Muscle of leg (tissue), 11 donors: Measurements from ENCODE around the gene ZNF747. TPM values are rescaled to one million over a fixed set of nuclear protein-coding genes. Genes with fewer than 3 reads are reported as not detected.

Experiments used
- DNase-seq: peaks from one replicate; pipeline ENCODE4 v3.0.0; 2013
- H3K27ac ChIP-seq: one replicate; pipeline ENCODE4 v1.5.1; 2013; ENCODE audit warnings: mild to moderate bottlenecking, low read length, control low read depth
- H3K27me3 ChIP-seq: one replicate; pipeline ENCODE4 v1.6.1; 2013; ENCODE audit warnings: low read length; ENCODE audit not compliant: control insufficient read depth, insufficient read depth
- H3K36me3 ChIP-seq: one replicate; pipeline ENCODE4 v1.6.1; 2013; ENCODE audit warnings: low read length; ENCODE audit not compliant: control insufficient read depth, insufficient read depth
- H3K4me1 ChIP-seq: one replicate; pipeline ENCODE4 v1.6.1; 2013; ENCODE audit warnings: low read length; ENCODE audit not compliant: control insufficient read depth, insufficient read depth
- H3K4me3 ChIP-seq: one replicate; pipeline ENCODE4 v1.5.1; 2013; ENCODE audit warnings: low read length, control low read depth
- H3K9me3 ChIP-seq: replicated peaks from 2 replicates; pipeline ENCODE4 v1.6.1; 2013; ENCODE audit warnings: low read depth, low read length; ENCODE audit not compliant: control insufficient read depth
- WGBS: methylation state at CpG from one replicate; pipeline ENCODE4 v1.1.5; 2013; ENCODE audit warnings: missing lambda C conversion rate; ENCODE audit not compliant: insufficient coverage; 5-methylcytosine and 5-hydroxymethylcytosine counted together
- polyA plus RNA-seq, 8 donors: library from polyadenylated mRNA; unstranded; fragments of 120-200 nt; gene quantifications; one replicate each; pipeline versions ENCODE4 v1.2.1 to v1.2.3, GENCODE V29; 2013; ENCODE audit warnings: inconsistent platforms in 1 of 8, low replicate concordance in 1 of 8; ENCODE audit not compliant: insufficient read length in 8 of 8, insufficient read depth in 1 of 8
- total RNA-seq: library from RNA; stranded (reverse); fragments of 120-200 nt; gene quantifications from one replicate; pipeline ENCODE4 v1.2.4, GENCODE V29; 2013

ZNF747 gene
- total and polyA plus RNA-seq, 9 donors = 5.9 to 8.2 (median 7.2) TPM

DNA sequence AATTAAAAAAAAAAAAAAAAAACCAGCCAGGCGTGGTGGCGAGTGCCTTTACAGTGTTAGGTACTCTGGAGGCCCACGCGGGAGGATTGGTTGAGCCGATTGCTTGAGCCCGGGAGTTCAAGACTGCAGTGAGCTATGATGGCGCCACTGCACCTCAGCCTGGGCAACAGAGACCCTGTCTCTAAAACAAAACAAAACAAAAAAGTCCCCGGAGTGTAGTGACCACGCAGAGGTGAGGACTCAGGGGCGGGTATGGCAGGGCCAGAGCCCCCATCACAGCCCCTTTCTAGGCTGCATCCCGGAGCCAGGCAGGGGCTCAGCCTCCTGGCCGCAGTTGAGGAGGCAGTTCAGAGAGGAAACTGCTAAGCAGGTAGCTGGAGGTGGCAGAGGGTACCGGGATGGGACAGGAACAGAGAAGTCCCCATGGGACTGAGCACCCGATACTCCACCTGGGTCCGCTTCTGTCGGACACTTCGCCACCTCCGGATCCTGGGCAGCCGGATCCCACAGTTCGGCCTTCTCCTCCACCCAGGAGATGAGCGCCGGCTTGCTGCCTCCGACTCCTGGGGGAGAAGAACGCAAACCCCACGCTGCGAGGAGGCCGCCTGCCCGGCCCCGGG is 800 bp downstream of the ZNF747 start:
- WGBS = 12% methylated on average over 24 of the region's 29 CpGs
- Histone ChIP-seq H3K36me3 (peaks cover 31% of the 10 kb centered on the region), H3K4me3 (peak overlapping the region; percentile 93)

DNA sequence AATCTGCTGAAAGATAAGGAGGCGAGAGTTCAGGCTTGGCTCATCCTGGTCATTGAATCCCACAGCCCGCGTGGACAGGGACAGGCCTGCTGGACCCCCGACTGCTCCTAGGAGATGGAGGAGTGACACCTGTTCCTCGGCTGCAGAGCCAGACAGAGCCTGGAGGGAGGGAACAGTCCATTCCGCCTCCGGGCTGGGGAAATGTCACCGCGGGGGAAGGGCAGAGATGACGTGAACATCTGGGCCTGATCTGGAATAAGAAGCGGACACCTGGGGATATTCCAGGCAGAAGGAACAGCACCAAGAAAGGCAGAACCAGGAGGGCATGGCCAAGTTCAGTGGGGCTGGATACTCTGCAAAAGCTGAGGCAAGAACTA is 1.5 kb downstream of the ZNF747 start:
- Histone ChIP-seq H3K4me1 (peaks cover 26% of the 10 kb centered on the region), H3K9me3 (no peaks in the 10 kb centered on the region), H3K4me3 (no peak overlapping the region), H3K36me3 (peaks cover 31% of the 10 kb centered on the region), H3K27ac (no peak overlapping the region), H3K27me3 (no peaks in the 10 kb centered on the region)
- no peak for DNase-seq
- WGBS = 52% methylated on average over 11 of the region's 11 CpGs

More for the DNA sequence above, 800 bp downstream of the ZNF747 start:
- Histone ChIP-seq H3K27me3 (no peaks in the 10 kb centered on the region), H3K27ac (peak overlapping the region; percentile 98), H3K9me3 (no peaks in the 10 kb centered on the region), H3K4me1 (peaks cover 24% of the 10 kb centered on the region)
- no peak for DNase-seq

DNA sequence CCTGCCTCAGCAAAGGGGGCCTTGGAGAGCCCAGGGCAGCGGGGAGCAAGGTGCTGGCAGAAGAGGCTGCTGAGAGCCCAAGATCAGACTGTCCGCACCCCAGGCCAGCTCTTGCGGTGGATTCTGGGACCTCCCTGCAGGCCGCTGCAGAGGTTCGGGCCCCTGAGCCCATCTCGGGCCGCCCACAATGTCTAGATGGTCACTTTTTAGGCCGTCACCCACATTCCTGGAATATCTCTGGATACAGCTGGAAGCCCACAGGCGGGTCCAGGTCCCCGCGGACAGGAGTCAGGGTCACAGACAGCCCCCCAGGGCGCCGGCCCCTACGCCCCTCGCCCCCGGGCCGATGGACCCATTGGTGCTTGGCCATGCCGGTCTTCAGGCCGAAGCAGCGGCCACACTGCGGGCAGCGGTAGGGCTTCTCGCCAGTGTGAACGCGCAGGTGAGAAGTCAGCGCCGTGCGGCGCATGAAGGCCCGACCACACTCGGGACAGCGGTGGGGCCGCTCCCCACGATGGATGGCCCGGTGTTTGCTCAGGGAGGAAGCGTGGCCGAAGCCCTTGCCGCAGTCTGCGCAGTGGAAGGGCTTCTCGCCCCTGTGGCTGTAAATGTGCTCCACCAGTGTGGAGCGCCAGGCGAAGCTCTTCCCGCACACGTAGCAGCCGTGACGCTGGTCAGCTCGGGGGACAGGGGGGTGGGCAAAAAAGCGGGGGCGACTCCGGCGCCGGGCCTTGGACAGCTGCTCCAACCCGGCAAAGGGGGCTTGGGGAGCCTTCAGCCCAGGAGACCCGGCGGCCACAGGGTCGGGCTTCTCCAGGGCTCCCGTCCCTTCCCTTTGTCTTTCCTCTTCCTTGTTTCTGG is 2.1 kb downstream of the ZNF747 start:
- Histone ChIP-seq H3K27me3 (no peaks in the 10 kb centered on the region), H3K36me3 (peaks cover 31% of the 10 kb centered on the region), H3K4me1 (peaks cover 32% of the 10 kb centered on the region), H3K27ac (no peak overlapping the region), H3K9me3 (no peaks in the 10 kb centered on the region), H3K4me3 (no peak overlapping the region)
- DNase-seq = no peak
- WGBS = 94% methylated on average over 54 of the region's 57 CpGs

- Histone ChIP-seq H3K27ac (no peak overlapping the region), H3K27me3 (no peaks in the 10 kb centered on the region), H3K4me3 (no peak overlapping the region), H3K4me1 (peaks cover 35% of the 10 kb centered on the region), H3K9me3 (no peaks in the 10 kb centered on the region), H3K36me3 (peaks cover 31% of the 10 kb centered on the region)
- DNase-seq = no peak
- WGBS = 78% methylated on average over 4 of the region's 13 CpGs
Observed at GRCh38 chr16:30530163-30531037, 4.3 kb downstream of the ZNF747 start.

- Histone ChIP-seq H3K27ac (no peak overlapping the region), H3K4me3 (no peak overlapping the region), H3K4me1 (peaks cover 38% of the 10 kb centered on the region), H3K36me3 (peaks cover 45% of the 10 kb centered on the region), H3K27me3 (no peaks in the 10 kb centered on the region), H3K9me3 (no peaks in the 10 kb centered on the region)
- 87% methylated on average over 3 of the region's 4 CpGs for WGBS
- DNase-seq = no peak
Observed at GRCh38 chr16:30528799-30529457, 5.7 kb downstream of the ZNF747 start.

- Histone ChIP-seq H3K9me3 (no peaks in the 10 kb centered on the region), H3K27me3 (no peaks in the 10 kb centered on the region), H3K4me1 (peaks cover 28% of the 10 kb centered on the region), H3K36me3 (peaks cover 39% of the 10 kb centered on the region), H3K4me3 (peak overlapping the region; percentile 92), H3K27ac (peak overlapping the region; percentile 100)
- no peak for DNase-seq
- 14% methylated on average over 6 of the region's 14 CpGs for WGBS
Observed at GRCh38 chr16:30527635-30528178, 7.0 kb downstream of the ZNF747 start.

GRCh38 chr16:30526823-30527634 is 7.6 kb downstream of the ZNF747 start:
- DNase-seq = peak; percentile 99
- Histone ChIP-seq H3K27me3 (no peaks in the 10 kb centered on the region), H3K9me3 (no peaks in the 10 kb centered on the region), H3K27ac (peak overlapping the region; percentile 100), H3K4me3 (peak overlapping the region; percentile 92), H3K36me3 (peaks cover 32% of the 10 kb centered on the region), H3K4me1 (peaks cover 31% of the 10 kb centered on the region)
- WGBS = 0% methylated on average over 61 of the region's 79 CpGs

- peak; percentile 46 for DNase-seq
- Histone ChIP-seq H3K27ac (peak within 1 kb of the TSS; percentile 100), H3K27me3 (no peaks in the 10 kb centered on the region), H3K9me3 (no peaks in the 10 kb centered on the region), H3K4me3 (peak within 1 kb of the TSS; percentile 92), H3K4me1 (peaks cover 33% of the 10 kb centered on the region), H3K36me3 (peaks cover 25% of the 10 kb centered on the region)
- WGBS = under 1% methylated on average over 67 of the region's 73 CpGs
Observed at GRCh38 chr16:30526137-30526822, 8.4 kb downstream of the ZNF747 start, which contains the start of gene ZNF768. TSS of gene ZNF768 (minus strand) at chr16:30526566. CDS start at chr16:30526413, 153 bp downstream.
